H1 (cell line): ENCODE results near the gene CASP1. TPM values are rescaled to one million over a fixed set of nuclear protein-coding genes. Genes with fewer than 3 reads are reported as not detected.

Experiments
- CTCF ChIA-PET: fragments of 300-600 bp; sonication (Branson Sonifier 250); formaldehyde crosslinking; loops from one replicate; lab custom pipeline; 2021; ENCODE audit not compliant: partially characterized antibody; lab: Charles Lee
- POLR2A ChIA-PET: fragments of 300-600 bp; sonication (Branson Sonifier 250); formaldehyde crosslinking; loops from one replicate; lab custom pipeline; 2021; ENCODE audit warnings: inconsistent platforms; ENCODE audit not compliant: partially characterized antibody; lab: Charles Lee
- DNase-seq, 2 experiments: peaks; one replicate each; pipeline versions ENCODE4 v3.0.0 to v3.0.0-alpha.2; 2010 to 2022; ENCODE audit warnings: low spot score in 2 of 2, low read depth in 1 of 2, mixed read lengths in 1 of 2
- FAIRE-seq: peaks from 2 replicates; lab custom pipeline; 2011; peaks lifted over from hg19 to GRCh38; lab: Jason Lieb, UNC
- H2AFZ ChIP-seq: 2 replicates; pipeline ENCODE4 v1.8.1; 2012; ENCODE audit warnings: low read length, inconsistent platforms
- H2AK5ac ChIP-seq: 2 replicates; pipeline ENCODE4 v1.6.1; 2013; ENCODE audit warnings: low read depth, low read length
- H2BK120ac ChIP-seq: replicated peaks from 2 replicates; pipeline ENCODE3; 2013; ENCODE audit warnings: low read depth, low read length, inconsistent platforms
- H2BK12ac ChIP-seq: 2 replicates; pipeline ENCODE4 v1.6.1; 2013; ENCODE audit warnings: low read depth, low read length
- H2BK15ac ChIP-seq: 2 replicates; pipeline ENCODE4 v1.6.1; 2013; ENCODE audit warnings: low read length
- H2BK20ac ChIP-seq: 2 replicates; pipeline ENCODE4 v1.6.1; 2013; ENCODE audit warnings: low read length
- H2BK5ac ChIP-seq: 2 replicates; pipeline ENCODE4 v1.6.1; 2013; ENCODE audit warnings: low read depth, low read length
- H3K14ac ChIP-seq: 2 replicates; pipeline ENCODE4 v1.6.1; 2013; ENCODE audit warnings: inconsistent platforms; ENCODE audit not compliant: insufficient read length
- H3K18ac ChIP-seq: 2 replicates; pipeline ENCODE4 v1.6.1; 2013; ENCODE audit warnings: low read length; ENCODE audit errors: extremely low read depth
- H3K23ac ChIP-seq: 2 replicates; pipeline ENCODE4 v1.6.1; 2013; ENCODE audit warnings: inconsistent platforms; ENCODE audit not compliant: insufficient read length
- H3K23me2 ChIP-seq: 2 replicates; pipeline ENCODE4 v1.6.1; 2013; ENCODE audit warnings: low read depth, low read length
- H3K27ac ChIP-seq: 2 replicates; pipeline ENCODE4 v1.6.1; 2011; ENCODE audit warnings: low read depth, low read length, inconsistent platforms
- H3K27me3 ChIP-seq, 4 experiments: replicated peaks in 1 of 4; 1 replicate in 1 of 4; 2 replicates in 3 of 4; pipeline versions ENCODE4 v1.6.1 to v1.8.1; 2011 to 2013; ENCODE audit warnings: low read length in 3 of 4, mild to moderate bottlenecking in 3 of 4, inconsistent platforms in 2 of 4, mixed read lengths in 2 of 4, moderate library complexity in 1 of 4; ENCODE audit not compliant: control insufficient read depth in 3 of 4, insufficient read depth in 3 of 4; ENCODE audit errors: extremely low read depth in 1 of 4
- H3K36me3 ChIP-seq, 4 experiments: 2 replicates each; pipeline versions ENCODE4 v1.6.1 to v1.8.1; 2011 to 2013; ENCODE audit warnings: mild to moderate bottlenecking in 4 of 4, low read length in 3 of 4, moderate library complexity in 2 of 4, control low read depth in 1 of 4, inconsistent platforms in 1 of 4; ENCODE audit not compliant: insufficient read depth in 4 of 4, control insufficient read depth in 2 of 4
- H3K4ac ChIP-seq: replicated peaks from 2 replicates; pipeline ENCODE3; 2013; ENCODE audit warnings: low read length, low read depth, mixed read lengths, inconsistent platforms; ENCODE audit not compliant: insufficient read length
- H3K4me1 ChIP-seq, 4 experiments: replicated peaks in 1 of 4; 1 replicate in 1 of 4; 2 replicates in 3 of 4; pipeline versions ENCODE4 v1.6.1 to v1.8.1; 2011 to 2013; ENCODE audit warnings: low read length in 3 of 4, inconsistent platforms in 2 of 4, mixed read lengths in 1 of 4; ENCODE audit not compliant: insufficient read depth in 4 of 4, control insufficient read depth in 3 of 4
- H3K4me2 ChIP-seq, 2 experiments: 2 replicates each; pipeline versions ENCODE4 v1.6.1 to v1.8.1; 2011 to 2013; ENCODE audit warnings: low read depth in 2 of 2, low read length in 2 of 2, control low read depth in 1 of 2, inconsistent platforms in 1 of 2, mild to moderate bottlenecking in 1 of 2; ENCODE audit not compliant: insufficient read depth in 1 of 2
- H3K4me3 ChIP-seq, 4 experiments: fragments of 200-600, 300-600 bp in 1 of 4; sonication (generic), shearing (Covaris generic), sonication (Bioruptor Twin) in 1 of 4; 2 replicates each; pipeline versions ENCODE4 v1.5.1 to v1.8.1; 2011 to 2016; ENCODE audit warnings: low read length in 4 of 4, low read depth in 3 of 4, control low read depth in 2 of 4, inconsistent platforms in 2 of 4, mild to moderate bottlenecking in 2 of 4, mixed read lengths in 1 of 4, moderate library complexity in 1 of 4; ENCODE audit not compliant: insufficient read depth in 2 of 4; ENCODE audit errors: extremely low read depth in 1 of 4
- H3K56ac ChIP-seq: replicated peaks from 2 replicates; pipeline ENCODE3; 2013; ENCODE audit warnings: low read depth, mild to moderate bottlenecking, mixed read lengths, low read length, inconsistent platforms; ENCODE audit not compliant: insufficient read length
- H3K79me1 ChIP-seq: 2 replicates; pipeline ENCODE4 v1.6.1; 2013; ENCODE audit warnings: low read depth, low read length, control low read depth
- H3K79me2 ChIP-seq, 2 experiments: 2 replicates each; pipeline versions ENCODE4 v1.6.1 to v1.8.1; 2012 to 2013; ENCODE audit warnings: low read length in 2 of 2, mild to moderate bottlenecking in 2 of 2, inconsistent platforms in 1 of 2; ENCODE audit not compliant: insufficient read depth in 2 of 2, control insufficient read depth in 1 of 2
- H3K9ac ChIP-seq, 4 experiments: replicated peaks in 1 of 4; 1 replicate in 1 of 4; 2 replicates in 3 of 4; pipeline versions ENCODE4 v1.6.1 to v1.8.1; 2011 to 2013; ENCODE audit warnings: low read depth in 3 of 4, low read length in 3 of 4, control low read depth in 2 of 4, mild to moderate bottlenecking in 2 of 4, moderate library complexity in 2 of 4, inconsistent platforms in 1 of 4; ENCODE audit errors: extremely low read depth in 1 of 4
- H3K9me3 ChIP-seq, 2 experiments: 2 replicates each; pipeline versions ENCODE4 v1.6.1 to v1.8.1; 2012 to 2013; ENCODE audit warnings: mild to moderate bottlenecking in 2 of 2, moderate library complexity in 2 of 2, control low read depth in 1 of 2, inconsistent platforms in 1 of 2, low read depth in 1 of 2, low read length in 1 of 2, mixed read lengths in 1 of 2; ENCODE audit not compliant: insufficient read depth in 2 of 2
- H4K20me1 ChIP-seq, 2 experiments: replicated peaks in 1 of 2; 2 replicates each; pipeline versions ENCODE3 to v1.8.1; 2011 to 2013; ENCODE audit warnings: inconsistent platforms in 2 of 2, low read length in 2 of 2, mild to moderate bottlenecking in 1 of 2; ENCODE audit not compliant: insufficient read depth in 2 of 2, control insufficient read depth in 1 of 2
- H4K5ac ChIP-seq: 2 replicates; pipeline ENCODE4 v1.6.1; 2013; ENCODE audit warnings: low read length, low read depth, mixed read lengths, inconsistent platforms; ENCODE audit not compliant: insufficient read length
- H4K8ac ChIP-seq: 2 replicates; pipeline ENCODE4 v1.8.0; 2013; ENCODE audit warnings: mild to moderate bottlenecking, moderate library complexity, low read length, inconsistent platforms; ENCODE audit not compliant: insufficient read depth; ENCODE audit errors: extremely low read depth
- H4K91ac ChIP-seq: replicated peaks from 2 replicates; pipeline ENCODE3; 2013; ENCODE audit warnings: low read length, mixed read lengths, inconsistent platforms; ENCODE audit not compliant: insufficient read length
- GABPA ChIP-seq: IDR thresholded peaks from 2 replicates; pipeline ENCODE4 v1.6.1; 2011; ENCODE audit warnings: mild to moderate bottlenecking, low read length, moderate library complexity, borderline replicate concordance; ENCODE audit not compliant: insufficient read depth
- JUN ChIP-seq: IDR thresholded peaks from 2 replicates; pipeline ENCODE4 v1.6.1; 2011; ENCODE audit warnings: low read depth, mild to moderate bottlenecking, improper control_type of control experiment, low read length
- JUND ChIP-seq: IDR thresholded peaks from 2 replicates; pipeline ENCODE4 v1.6.1; 2011; ENCODE audit warnings: mild to moderate bottlenecking, improper control_type of control experiment, low read length
- KDM1A ChIP-seq: fragments of 200-600, 300-600 bp; sonication (generic); IDR thresholded peaks from 2 replicates; pipeline ENCODE4 v1.7.1; 2016; ENCODE audit warnings: mild to moderate bottlenecking, low read length, borderline replicate concordance
- POLR2AphosphoS5 ChIP-seq: IDR thresholded peaks from 2 replicates; pipeline ENCODE4 v1.6.1; 2011; ENCODE audit warnings: low read depth, low read length
- WGBS, 2 experiments: shearing (Covaris generic) in 1 of 2; methylation state at CpG; one replicate each; pipeline versions ENCODE4 v1.1.6 to v1.1.7; 2013 to 2015; ENCODE audit warnings: low lambda C conversion rate in 2 of 2, mixed read lengths in 2 of 2, inconsistent platforms in 1 of 2, low coverage in 1 of 2, missing lambda C conversion rate in 1 of 2; ENCODE audit not compliant: insufficient replicate concordance in 2 of 2, insufficient coverage in 1 of 2, insufficient read length in 1 of 2; ENCODE audit errors: extremely low coverage in 1 of 2, missing lambda C conversion rate in 1 of 2; 5-methylcytosine and 5-hydroxymethylcytosine counted together
- polyA plus RNA-seq, 7 experiments: library from polyadenylated mRNA; depleted of rRNA in 3 of 7; stranded (reverse) in 5 of 7; unstranded in 2 of 7; fragments of >200 nt in 5 of 7; fragments of 200-250 nt in 2 of 7; gene quantifications; 1 replicate in 5 of 7; 2 replicates in 1 of 7; 4 replicates in 1 of 7; pipeline versions ENCODE4 v1.2.1 to v1.2.3, GENCODE V29; 2011 to 2013; ENCODE audit warnings: missing spikeins in 2 of 7, mixed read lengths in 2 of 7
- total RNA-seq: library from RNA; stranded (reverse); fragmentation: NEBNext Ultra II Directional; extraction: Animal tissue kit (Norgen Biotek cat#: 25700); gene quantifications from 2 replicates; pipeline ENCODE4 v1.2.1, GENCODE V29; 2021

CASP1 gene
- total and polyA plus RNA-seq, 2 of the 8 experiments (the other 6 are each of a cell fraction or from before 2014, with no cell fraction given): not detected

GRCh38 chr11:105073456-105074165 lies 38.7 kb upstream of the CASP1 start:
- Histone ChIP-seq H3K79me1 (no peaks in the 10 kb centered on the region), H2BK20ac (no peak overlapping the region), H3K79me2 (no peaks in the 10 kb centered on the region), H3K27ac (no peak overlapping the region), H4K91ac (no peak overlapping the region), H4K8ac (no peak overlapping the region), H2BK120ac (no peak overlapping the region), H3K56ac (no peak overlapping the region), H3K14ac (no peak overlapping the region), H4K5ac (no peak overlapping the region), H3K9ac (no peak overlapping the region), H3K36me3 (no peaks in the 10 kb centered on the region), H2BK5ac (no peak overlapping the region), H3K9me3 (no peaks in the 10 kb centered on the region), H3K18ac (no peak overlapping the region), H3K4me3 (no peak overlapping the region), H2AK5ac (no peak overlapping the region), H2AFZ (no peak overlapping the region), H2BK12ac (no peak overlapping the region), H2BK15ac (no peak overlapping the region), H3K23me2 (no peaks in the 10 kb centered on the region), H3K27me3 (no peaks in the 10 kb centered on the region), H3K4me2 (no peak overlapping the region), H4K20me1 (no peaks in the 10 kb centered on the region), H3K23ac (no peak overlapping the region), H3K4ac (no peak overlapping the region), H3K4me1 (no peaks in the 10 kb centered on the region)
- TF ChIP-seq KDM1A (no peak), JUND (no peak), GABPA (no peak), JUN (no peak), POLR2AphosphoS5 (no peak)
- DNase-seq (no peak), FAIRE-seq (no peak)
- ChIA-PET CTCF (no interaction called here), POLR2A (no interaction called here)
- WGBS, 2 experiments: 82% methylated on average over 1 of the region's 1 CpG; no CpG with 5 or more reads in 1 of the 2 experiments
